CD14-positive monocyte (primary cell): ENCODE data around the gene SOX15. TPM values are rescaled to one million over a fixed set of nuclear protein-coding genes. Genes with fewer than 3 reads are reported as not detected.

Experiments
- DNase-seq, 3 donors: peaks; one replicate each; pipeline ENCODE4 v3.0.0-alpha.2; 2011 to 2022
- H2AFZ ChIP-seq: 2 replicates; pipeline ENCODE4 v1.6.0; 2012; ENCODE audit warnings: mild to moderate bottlenecking, low read depth, low read length, inconsistent platforms; ENCODE audit not compliant: insufficient read depth, poor library complexity, severe bottlenecking
- H3K27ac ChIP-seq, 2 donors: 1 replicate in 1 of 2; 2 replicates in 1 of 2; pipeline ENCODE4 v1.5.1; 2012 to 2013; ENCODE audit warnings: low read length in 2 of 2, control low read depth in 1 of 2, inconsistent platforms in 1 of 2, low read depth in 1 of 2, mild to moderate bottlenecking in 1 of 2
- H3K27me3 ChIP-seq, 2 donors: one replicate each; pipeline versions ENCODE4 v1.6.0 to v1.6.1; 2011 to 2013; ENCODE audit warnings: low read length in 2 of 2; ENCODE audit not compliant: control insufficient read depth in 2 of 2, insufficient read depth in 2 of 2
- H3K36me3 ChIP-seq, 2 donors: replicated peaks in 1 of 2; 1 replicate in 1 of 2; 2 replicates in 1 of 2; pipeline versions ENCODE4 v1.5.1 to v1.6.1; 2012 to 2013; ENCODE audit warnings: low read length in 2 of 2, control low read depth in 1 of 2, inconsistent platforms in 1 of 2, mild to moderate bottlenecking in 1 of 2; ENCODE audit not compliant: insufficient read depth in 2 of 2, control insufficient read depth in 1 of 2
- H3K4me1 ChIP-seq, 2 donors: 1 replicate in 1 of 2; 2 replicates in 1 of 2; pipeline versions ENCODE4 v1.5.1 to v1.6.1; 2012 to 2013; ENCODE audit warnings: low read length in 2 of 2, control low read depth in 1 of 2, inconsistent platforms in 1 of 2, mild to moderate bottlenecking in 1 of 2, moderate library complexity in 1 of 2; ENCODE audit not compliant: insufficient read depth in 2 of 2, control insufficient read depth in 1 of 2
- H3K4me2 ChIP-seq: replicated peaks from 2 replicates; pipeline ENCODE3; 2012; ENCODE audit warnings: low read length, moderate library complexity, mild to moderate bottlenecking; ENCODE audit not compliant: poor library complexity, severe bottlenecking; ENCODE audit errors: extremely low read depth
- H3K4me3 ChIP-seq, 3 experiments: fragments of 200-600 bp in 1 of 3; sonication (generic) in 1 of 3; replicated peaks in 1 of 3; 1 replicate in 2 of 3; 2 replicates in 1 of 3; pipeline ENCODE4 v1.5.1; 2011 to 2013; ENCODE audit warnings: low read length in 3 of 3, mild to moderate bottlenecking in 3 of 3, control low read depth in 2 of 3, low read depth in 2 of 3, inconsistent platforms in 1 of 3, moderate library complexity in 1 of 3
- H3K79me2 ChIP-seq: 2 replicates; pipeline ENCODE4 v1.6.0; 2012; ENCODE audit warnings: mild to moderate bottlenecking, control low read depth, inconsistent platforms, low read length, moderate library complexity; ENCODE audit not compliant: insufficient read depth
- H3K9ac ChIP-seq: 2 replicates; pipeline ENCODE4 v1.6.0; 2017; ENCODE audit warnings: low read length, mild to moderate bottlenecking; ENCODE audit not compliant: insufficient read depth, poor library complexity, severe bottlenecking
- H3K9me3 ChIP-seq, 2 donors: replicated peaks in 1 of 2; 1 replicate in 1 of 2; 2 replicates in 1 of 2; pipeline versions ENCODE4 v1.5.1 to v1.6.1; 2012 to 2013; ENCODE audit warnings: low read length in 2 of 2, control low read depth in 1 of 2; ENCODE audit not compliant: control insufficient read depth in 1 of 2, insufficient read depth in 1 of 2
- H4K20me1 ChIP-seq: 2 replicates; pipeline ENCODE4 v1.6.0; 2012; ENCODE audit warnings: mild to moderate bottlenecking, low read length, control low read depth, moderate library complexity; ENCODE audit not compliant: insufficient read depth
- H3K27ac Mint-ChIP-seq, 7 donors: one replicate each; pipeline ENCODE4 v1.8.0; 2020; ENCODE audit warnings: mild to moderate bottlenecking in 7 of 7, mixed read lengths in 7 of 7, moderate library complexity in 6 of 7, inconsistent platforms in 2 of 7
- H3K27me3 Mint-ChIP-seq, 3 donors: one replicate each; pipeline ENCODE4 v1.8.0; 2021 to 2022; ENCODE audit warnings: low read depth in 3 of 3, mild to moderate bottlenecking in 3 of 3, mixed read lengths in 3 of 3, moderate library complexity in 3 of 3, inconsistent platforms in 1 of 3
- H3K36me3 Mint-ChIP-seq, 2 donors: one replicate each; pipeline ENCODE4 v1.8.0; 2020; ENCODE audit warnings: mixed read lengths in 2 of 2, inconsistent platforms in 1 of 2, mild to moderate bottlenecking in 1 of 2
- H3K4me1 Mint-ChIP-seq: one replicate; pipeline ENCODE4 v1.8.0; 2020; ENCODE audit warnings: mild to moderate bottlenecking, mixed read lengths
- H3K4me3 Mint-ChIP-seq, 2 donors: one replicate each; pipeline ENCODE4 v1.8.0; 2020; ENCODE audit warnings: mild to moderate bottlenecking in 2 of 2, mixed read lengths in 2 of 2, moderate library complexity in 1 of 2
- H3K9me3 Mint-ChIP-seq, 7 donors: one replicate each; pipeline ENCODE4 v1.8.0; 2020 to 2022; ENCODE audit warnings: mixed read lengths in 7 of 7, mild to moderate bottlenecking in 6 of 7, moderate library complexity in 6 of 7, inconsistent platforms in 2 of 7
- CTCF ChIP-seq: fragments of 200-600 bp; IDR thresholded peaks from one replicate; pipeline ENCODE4 v1.8.0; 2022; ENCODE audit warnings: antibody characterized with exemption, mild to moderate bottlenecking
- WGBS: methylation state at CpG from one replicate; pipeline ENCODE4 v1.1.5; 2013; ENCODE audit warnings: missing lambda C conversion rate; ENCODE audit not compliant: insufficient coverage; 5-methylcytosine and 5-hydroxymethylcytosine counted together
- intact Hi-C, 2 donors: fragments of 100-400 bp; cut with micrococcal nuclease; formaldehyde crosslinking; loops; one replicate each; pipeline versions ENCODE4 v1.15.0 to v1.15.1; 2023
- polyA plus RNA-seq, 3 donors: library from polyadenylated mRNA; depleted of rRNA in 1 of 3; unstranded in 2 of 3; stranded (reverse) in 1 of 3; fragments of 300-500 nt in 2 of 3; fragments of >200 nt in 1 of 3; fragmentation: Illumina TruSeq in 2 of 3; gene quantifications; 1 replicate in 2 of 3; 2 replicates in 1 of 3; pipeline ENCODE4 v1.2.3, GENCODE V29; 2012 to 2021

Gene SOX15
- polyA plus RNA-seq, 3 donors: 0.86 to 1.2 (median 1.1) TPM

DNA sequence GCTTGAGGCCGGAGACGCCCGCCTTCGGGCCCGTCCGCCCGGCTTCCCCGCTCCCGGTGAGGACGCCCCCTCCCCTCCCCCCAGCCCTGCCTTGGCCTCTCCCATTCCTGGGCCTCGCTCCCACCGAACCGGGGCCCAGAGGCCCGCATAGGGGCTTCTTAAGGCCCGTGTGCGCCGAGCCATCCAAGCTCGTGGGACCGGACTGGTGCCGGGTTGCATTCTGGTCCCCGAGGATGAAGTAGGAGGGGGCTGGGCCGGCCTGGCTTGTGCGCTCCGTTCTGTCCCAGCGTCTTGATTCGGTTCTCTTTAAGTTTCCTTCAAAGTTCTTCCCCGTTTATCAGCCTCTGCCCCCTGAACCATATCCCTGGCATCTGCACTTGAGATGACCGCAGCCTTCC, 27.7 kb downstream of the SOX15 start:
- WGBS: 0% methylated on average over 26 of the region's 28 CpGs

More for the DNA sequence above, 27.7 kb downstream of the SOX15 start:
- H3K4me1 ChIP-seq: peaks cover 45 to 52% of the 10 kb centered on the region in 2 donors
- peak overlapping the region; percentile 90 for H3K4me2 ChIP-seq
- intact Hi-C loops: loop anchor here (5.0 to 10.0 kb wide), 5 partner anchors 125 to 307 kb away; partner anchors contain the start of genes FGF11 (in 2 of the 2), TMEM102 (in 2 of the 2), CTDNEP1 (in 1 of the 2) and ELP5 (in 1 of the 2)
- H3K4me1 Mint-ChIP-seq: peaks cover 45% of the 10 kb centered on the region
- H3K27ac Mint-ChIP-seq: peak overlapping the region; percentile 53 to 93 (median 87)
- H3K9ac ChIP-seq: peak overlapping the region; percentile 72
- peaks cover 0 to 4% (median 2%) of the 10 kb centered on the region in 3 donors for H3K27me3 Mint-ChIP-seq
- peak overlapping the region; percentile 50 to 91 (median 69) for H3K4me3 ChIP-seq
- H3K9me3 Mint-ChIP-seq: peaks cover 0 to 3% (median 0%) of the 10 kb centered on the region in 7 donors
- H3K27ac ChIP-seq: peak overlapping the region; percentile 62 to 90
- peaks cover 33% of the 10 kb centered on the region for H4K20me1 ChIP-seq
- peaks cover 47 to 52% of the 10 kb centered on the region in 2 donors for H3K36me3 ChIP-seq
- peaks cover 79% of the 10 kb centered on the region for H3K79me2 ChIP-seq
- H2AFZ ChIP-seq: peak overlapping the region; percentile 76
- H3K27me3 ChIP-seq: no peaks in the 10 kb centered on the region
- H3K36me3 Mint-ChIP-seq: peaks cover 42 to 68% of the 10 kb centered on the region in 2 donors
- H3K4me3 Mint-ChIP-seq: peak overlapping the region; percentile 80 to 97
- DNase-seq: no peak
- no peak for TF ChIP-seq CTCF
- no peaks in the 10 kb centered on the region for H3K9me3 ChIP-seq
